Thoracic aorta (tissue), 2 donors: Measurements from ENCODE around the gene DHRS12. TPM values are rescaled to one million over a fixed set of nuclear protein-coding genes. Genes with fewer than 3 reads are reported as not detected.

Experiments
- ATAC-seq: fragments of 150-250 bp; one replicate; pipeline ENCODE4 v1.8.0; 2017; ENCODE audit warnings: low read depth; ENCODE audit not compliant: insufficient number of reproducible peaks, low FRiP score
- DNase-seq: peaks from one replicate; pipeline ENCODE4 v3.0.0-alpha.2; 2020; ENCODE audit warnings: low spot score
- H3K27ac ChIP-seq, 2 donors: fragments of 200-600 bp; sonication (generic); 1 replicate in 1 of 2; 2 replicates in 1 of 2; pipeline ENCODE4 v1.5.1; 2016; ENCODE audit warnings: mild to moderate bottlenecking in 2 of 2, moderate library complexity in 2 of 2
- H3K27me3 ChIP-seq: fragments of 200-600 bp; sonication (generic); replicated peaks from 2 replicates; pipeline ENCODE4 v1.6.0; 2016; ENCODE audit warnings: mild to moderate bottlenecking; ENCODE audit not compliant: insufficient read depth
- H3K36me3 ChIP-seq: fragments of 200-600 bp; sonication (generic); one replicate; pipeline ENCODE4 v1.5.1; 2016
- H3K4me1 ChIP-seq, 2 donors: fragments of 200-600 bp; sonication (generic); 1 replicate in 1 of 2; 2 replicates in 1 of 2; pipeline versions ENCODE4 v1.5.1 to v1.6.0; 2016; ENCODE audit warnings: low read depth in 2 of 2, mild to moderate bottlenecking in 1 of 2; ENCODE audit not compliant: control insufficient read depth in 1 of 2
- H3K4me3 ChIP-seq: fragments of 200-600 bp; sonication (generic); 2 replicates; pipeline ENCODE4 v1.5.1; 2016; ENCODE audit warnings: mild to moderate bottlenecking
- H3K9me3 ChIP-seq: fragments of 200-600 bp; sonication (generic); 2 replicates; pipeline ENCODE4 v1.5.1; 2016
- CTCF ChIP-seq: fragments of 200-600 bp; sonication (generic); IDR thresholded peaks from one replicate; pipeline ENCODE4 v1.5.1; 2019; ENCODE audit warnings: antibody characterized with exemption
- total RNA-seq, 2 donors: library from RNA; depleted of rRNA; stranded (reverse); fragments of >200 nt; gene quantifications; one replicate each; pipeline versions ENCODE4 v1.1.0 to v1.2.3, GENCODE V29; 2016

DHRS12 gene
- total RNA-seq, 2 donors from 2014 or later = 4.9 to 13.3 TPM

- Histone ChIP-seq H3K9me3 (no peaks in the 10 kb centered on the region), H3K4me1 (peaks cover 0 to 18% of the 10 kb centered on the region in 2 donors), H3K4me3 (no peak overlapping the region), H3K36me3 (no peaks in the 10 kb centered on the region), H3K27me3 (no peaks in the 10 kb centered on the region), H3K27ac (no peak overlapping the region)
- ATAC-seq (no peak), DNase-seq (no peak)
- no peak for TF ChIP-seq CTCF
Observed at GRCh38 chr13:51785712-51786424, 18.1 kb downstream of the DHRS12 start.

- Histone ChIP-seq H3K36me3 (no peaks in the 10 kb centered on the region), H3K4me1 (peaks cover 0 to 10% of the 10 kb centered on the region in 2 donors), H3K27me3 (no peaks in the 10 kb centered on the region), H3K27ac (no peak overlapping the region), H3K9me3 (no peaks in the 10 kb centered on the region), H3K4me3 (no peak overlapping the region)
- DNase-seq (no peak), ATAC-seq (no peak)
- no peak for TF ChIP-seq CTCF
Observed at GRCh38 chr13:51784097-51784496, 19.9 kb downstream of the DHRS12 start.

GRCh38 chr13:51783428-51784094 lies 20.4 kb downstream of the DHRS12 start:
- ATAC-seq (no peak), DNase-seq (no peak)
- H3K27ac ChIP-seq = no peak overlapping the region

GRCh38 chr13:51782026-51782710 lies 21.8 kb downstream of the DHRS12 start:
- Histone ChIP-seq H3K27me3 (no peaks in the 10 kb centered on the region), H3K36me3 (no peaks in the 10 kb centered on the region), H3K27ac (no peak overlapping the region), H3K4me3 (no peak overlapping the region), H3K9me3 (no peaks in the 10 kb centered on the region), H3K4me1 (peaks cover 0 to 10% of the 10 kb centered on the region in 2 donors)
- no peak for TF ChIP-seq CTCF
- no peak for DNase-seq
- ATAC-seq = no peak

More at GRCh38 chr13:51783428-51784094, 20.4 kb downstream of the DHRS12 start:
- Histone ChIP-seq H3K27me3 (no peaks in the 10 kb centered on the region), H3K36me3 (no peaks in the 10 kb centered on the region), H3K4me1 (peaks cover 0 to 10% of the 10 kb centered on the region in 2 donors), H3K9me3 (no peaks in the 10 kb centered on the region), H3K4me3 (no peak overlapping the region)
- TF ChIP-seq CTCF = no peak
